ENCODE results near the gene CDKN2B. TPM values are rescaled to one million over a fixed set of nuclear protein-coding genes. Genes with fewer than 3 reads are reported as not detected.

The CDKN2B gene
- total and polyA plus RNA-seq, 2 donors (not counting 3 experiments of a cell fraction or from before 2014, with no cell fraction given) = 1.6 to 2.1 TPM

GRCh38 chr9:22022396-22022795, 13.3 kb upstream of the CDKN2B start:
- Histone ChIP-seq H2AFZ (ENCODE audit: low read depth, low read length) (no peak overlapping the region), H3K79me2 (ENCODE audit: control insufficient read depth, insufficient read depth, low read length) (no peaks in the 10 kb centered on the region), H3K27ac (ENCODE audit: insufficient read depth, low read depth, low read length) (no peak overlapping the region), H3K36me3 (ENCODE audit: control insufficient read depth in 2 of 2, extremely low read depth in 1 of 2, insufficient read depth in 2 of 2, low read length in 2 of 2) (no peaks in the 10 kb centered on the region), H3K4me1 (ENCODE audit: control insufficient read depth, extremely low read depth, insufficient read depth, low read length) (no peaks in the 10 kb centered on the region), H3K9me3 (replicated peaks; ENCODE audit: control insufficient read depth, insufficient read depth, low read length) (no peaks in the 10 kb centered on the region), H3K4me3 (replicated peaks in 1 of 3; ENCODE audit: insufficient read depth in 1 of 3, low read depth in 1 of 3, low read length in 3 of 3) (no peak overlapping the region), H3K9ac (replicated peaks; ENCODE audit: extremely low read depth, insufficient read depth, low read length) (no peak overlapping the region), H3K4me2 (ENCODE audit: insufficient read depth, low read length) (no peak overlapping the region), H3K27me3 (ENCODE audit: control insufficient read depth in 2 of 2, insufficient read depth in 2 of 2, low read length in 2 of 2) (peaks cover 0 to 2% of the 10 kb centered on the region in 2 experiments), H4K20me1 (replicated peaks; ENCODE audit: control insufficient read depth, extremely low read depth, insufficient read depth, low read length) (no peaks in the 10 kb centered on the region), H3K9me1 (replicated peaks; ENCODE audit: control insufficient read depth, extremely low read depth, insufficient read depth, low read length) (no peaks in the 10 kb centered on the region)
- TF ChIP-seq JUN (IDR thresholded peaks at IDR 0.05; ENCODE audit: borderline replicate concordance, insufficient read depth, insufficient read length, low read depth) (no peak), POLR2AphosphoS5 (IDR thresholded peaks at IDR 0.05; ENCODE audit: insufficient read depth, low read depth, low read length) (no peak), MYC (IDR thresholded peaks at IDR 0.05; ENCODE audit: low read depth, low read length) (no peak), GATA2 (IDR thresholded peaks at IDR 0.05; ENCODE audit: insufficient read depth, insufficient read length, low read depth, low read length) (no peak), MAX (IDR thresholded peaks at IDR 0.05; ENCODE audit: insufficient read depth, insufficient read length) (no peak), POLR2A (IDR thresholded peaks at IDR 0.05; ENCODE audit: low read depth, low read length) (no peak), EZH2 (IDR thresholded peaks at IDR 0.05; ENCODE audit: borderline replicate concordance, low read depth, low read length, severe bottlenecking) (no peak), CTCF (IDR thresholded peaks at IDR 0.05; ENCODE audit: extremely low read depth in 1 of 2, insufficient read depth in 1 of 2, low read depth in 1 of 2, low read length in 2 of 2) (no peak), FOS (IDR thresholded peaks at IDR 0.05; ENCODE audit: borderline replicate concordance, insufficient read depth, low read length) (no peak)
- FAIRE-seq (no peak), DNase-seq (ENCODE audit: low read depth, low spot score) (no peak)
- dilution Hi-C loops (cut with MboI; ENCODE audit: extremely low pct_ligation_motif_present, low sequenced_read_pairs) = no loop called here
- ChIA-PET POLR2A (no interaction called here), CTCF (interaction anchor here (1.1 to 2.5 kb wide), 2 partner anchors 14 to 224 kb away, joined by 3 to 10 read pairs; partner anchors contain the start of gene CDKN2B)
- intact Hi-C loops (cut with micrococcal nuclease) = no loop called here
- no TSS peak for BruUV-seq (replicated peaks)

All from endothelial cell of umbilical vein (primary cell).